H9 (cell line): ENCODE measurements around the gene PLCXD1. TPM values are rescaled to one million over a fixed set of nuclear protein-coding genes. Genes with fewer than 3 reads are reported as not detected.

ENCODE experiments used
- DNase-seq: peaks from one replicate; pipeline ENCODE4 v3.0.0-alpha.2; 2017
- H2AFZ ChIP-seq: one replicate; pipeline ENCODE4 v1.6.1; 2013; ENCODE audit warnings: mild to moderate bottlenecking, low read length, control low read depth, moderate library complexity
- H2AK5ac ChIP-seq: 2 replicates; pipeline ENCODE4 v1.6.1; 2013; ENCODE audit warnings: low read length, control low read depth, mixed read lengths; ENCODE audit not compliant: insufficient read length
- H2BK120ac ChIP-seq: one replicate; pipeline ENCODE4 v1.6.1; 2013; ENCODE audit warnings: low read depth, mild to moderate bottlenecking, low read length, control low read depth, inconsistent platforms; ENCODE audit not compliant: poor library complexity, severe bottlenecking
- H2BK12ac ChIP-seq: 2 replicates; pipeline ENCODE4 v1.6.1; 2013; ENCODE audit warnings: low read length, control low read depth, mixed read lengths, low read depth; ENCODE audit not compliant: insufficient read length
- H2BK15ac ChIP-seq: 2 replicates; pipeline ENCODE4 v1.6.1; 2013; ENCODE audit warnings: low read depth, low read length, control low read depth
- H2BK20ac ChIP-seq: one replicate; pipeline ENCODE4 v1.6.1; 2013; ENCODE audit warnings: low read depth, mild to moderate bottlenecking, low read length, control low read depth, inconsistent platforms; ENCODE audit not compliant: poor library complexity, severe bottlenecking
- H2BK5ac ChIP-seq: 2 replicates; pipeline ENCODE4 v1.6.1; 2013; ENCODE audit warnings: low read length, control low read depth, mixed read lengths; ENCODE audit not compliant: insufficient read length
- H3K14ac ChIP-seq: 2 replicates; pipeline ENCODE4 v1.6.1; 2013; ENCODE audit warnings: low read length, control low read depth; ENCODE audit not compliant: insufficient read depth
- H3K18ac ChIP-seq: 2 replicates; pipeline ENCODE4 v1.6.1; 2013; ENCODE audit warnings: low read depth, mild to moderate bottlenecking, mixed read lengths, low read length, control low read depth; ENCODE audit not compliant: insufficient read length
- H3K23ac ChIP-seq: 2 replicates; pipeline ENCODE4 v1.6.1; 2013; ENCODE audit warnings: low read length, control low read depth, mixed read lengths, low read depth; ENCODE audit not compliant: insufficient read length
- H3K23me2 ChIP-seq: 2 replicates; pipeline ENCODE4 v1.6.1; 2013; ENCODE audit warnings: low read depth, mild to moderate bottlenecking, mixed read lengths, low read length, control low read depth; ENCODE audit not compliant: insufficient read length, poor library complexity, severe bottlenecking
- H3K27ac ChIP-seq: 2 replicates; pipeline ENCODE4 v1.5.1; 2013; ENCODE audit warnings: low read length, control low read depth, mixed read lengths, low read depth; ENCODE audit not compliant: insufficient read length
- H3K27me3 ChIP-seq: 2 replicates; pipeline ENCODE4 v1.6.1; 2013; ENCODE audit warnings: low read length, control low read depth, inconsistent platforms; ENCODE audit not compliant: insufficient read depth
- H3K4ac ChIP-seq: 2 replicates; pipeline ENCODE4 v1.6.1; 2013; ENCODE audit warnings: low read depth, mild to moderate bottlenecking, control low read depth, inconsistent platforms, low read length, moderate library complexity
- H3K4me1 ChIP-seq: 2 replicates; pipeline ENCODE4 v1.6.1; 2013; ENCODE audit warnings: low read length, control low read depth, inconsistent platforms; ENCODE audit not compliant: insufficient read depth
- H3K4me2 ChIP-seq: 2 replicates; pipeline ENCODE4 v1.6.1; 2013; ENCODE audit warnings: low read length, control low read depth, mixed read lengths; ENCODE audit not compliant: insufficient read length, insufficient read depth
- H3K56ac ChIP-seq: 2 replicates; pipeline ENCODE4 v1.6.1; 2013; ENCODE audit warnings: low read depth, mild to moderate bottlenecking, mixed read lengths, low read length, control low read depth; ENCODE audit not compliant: insufficient read length
- H3K79me1 ChIP-seq: 2 replicates; pipeline ENCODE4 v1.6.1; 2013; ENCODE audit warnings: low read depth, mild to moderate bottlenecking, moderate library complexity, low read length, control low read depth, inconsistent platforms; ENCODE audit not compliant: insufficient read depth, poor library complexity, severe bottlenecking
- H3K79me2 ChIP-seq: 2 replicates; pipeline ENCODE4 v1.6.1; 2013; ENCODE audit warnings: low read length, control low read depth, inconsistent platforms; ENCODE audit not compliant: insufficient read depth
- H3K9ac ChIP-seq: 2 replicates; pipeline ENCODE4 v1.6.1; 2013; ENCODE audit warnings: low read length, control low read depth, mixed read lengths; ENCODE audit not compliant: insufficient read length; ENCODE audit errors: extremely low read depth
- H3K9me3 ChIP-seq: one replicate; pipeline ENCODE4 v1.6.1; 2013; ENCODE audit warnings: low read depth, low read length, inconsistent platforms; ENCODE audit not compliant: control insufficient read depth
- H3T11ph ChIP-seq: one replicate; pipeline ENCODE4 v1.6.1; 2013; ENCODE audit warnings: mild to moderate bottlenecking, low read length, control low read depth, inconsistent platforms
- H4K20me1 ChIP-seq: one replicate; pipeline ENCODE4 v1.6.1; 2013; ENCODE audit not compliant: control insufficient read depth, insufficient read length, insufficient read depth
- H4K5ac ChIP-seq: 2 replicates; pipeline ENCODE4 v1.6.1; 2013; ENCODE audit warnings: low read depth, mild to moderate bottlenecking, mixed read lengths, low read length, control low read depth; ENCODE audit not compliant: insufficient read length
- H4K8ac ChIP-seq: replicated peaks from 2 replicates; pipeline ENCODE4 v1.6.1; 2013; ENCODE audit warnings: low read length, control low read depth, mixed read lengths, low read depth; ENCODE audit not compliant: insufficient read length
- H4K91ac ChIP-seq: 2 replicates; pipeline ENCODE4 v1.6.1; 2013; ENCODE audit warnings: low read depth, mild to moderate bottlenecking, moderate library complexity, mixed read lengths, low read length, control low read depth; ENCODE audit not compliant: insufficient read length
- H3K27ac Mint-ChIP-seq, 3 experiments: 2 replicates in 2 of 3; 3 replicates in 1 of 3; pipeline ENCODE4 v1.8.0; 2020 to 2021; ENCODE audit warnings: mixed read lengths in 3 of 3, mild to moderate bottlenecking in 1 of 3, moderate library complexity in 1 of 3
- H3K27me3 Mint-ChIP-seq: 2 replicates; pipeline ENCODE4 v1.8.0; 2021; ENCODE audit warnings: low read depth, mild to moderate bottlenecking, moderate library complexity, mixed read lengths
- H3K36me3 Mint-ChIP-seq, 3 experiments: 2 replicates in 2 of 3; 3 replicates in 1 of 3; pipeline ENCODE4 v1.8.0; 2020 to 2021; ENCODE audit warnings: low read depth in 3 of 3, mixed read lengths in 3 of 3; ENCODE audit not compliant: insufficient read depth in 1 of 3
- H3K4me1 Mint-ChIP-seq, 2 experiments: 2 replicates each; pipeline ENCODE4 v1.8.0; 2020; ENCODE audit warnings: mixed read lengths in 2 of 2
- H3K4me3 Mint-ChIP-seq, 2 experiments: 2 replicates in 1 of 2; 3 replicates in 1 of 2; pipeline ENCODE4 v1.8.0; 2020 to 2021; ENCODE audit warnings: mild to moderate bottlenecking in 2 of 2, mixed read lengths in 2 of 2, moderate library complexity in 1 of 2
- H3K9me3 Mint-ChIP-seq, 2 experiments: 2 replicates in 1 of 2; 3 replicates in 1 of 2; pipeline ENCODE4 v1.8.0; 2020; ENCODE audit warnings: mild to moderate bottlenecking in 2 of 2, mixed read lengths in 2 of 2, moderate library complexity in 1 of 2
- CTCF ChIP-seq: fragments of 200-600 bp; sonication (generic); conservative IDR thresholded peaks from 3 replicates; pipeline ENCODE4 v1.8.0; 2021; ENCODE audit warnings: antibody characterized with exemption, mild to moderate bottlenecking
- WGBS: extraction: QIAGEN DNeasy Blood & Tissue Kit; methylation state at CpG from one replicate; pipeline ENCODE4 v1.1.7; 2013; ENCODE audit warnings: missing lambda C conversion rate, low lambda C conversion rate, mixed read lengths; ENCODE audit not compliant: insufficient read length; ENCODE audit errors: extremely low coverage; 5-methylcytosine and 5-hydroxymethylcytosine counted together
- total RNA-seq: library from RNA; stranded (reverse); gene quantifications from 2 replicates; pipeline ENCODE4 v1.2.1, GENCODE V29; 2021

Gene PLCXD1
- total RNA-seq, 1 experiment from 2014 or later = 96.5 TPM

GRCh38 chrX:308821-309520 lies 27.8 kb downstream of the PLCXD1 start:
- peak overlapping the region in 1 of 3 experiments; percentile 52; a peak in 2 of 7 replicates for H3K27ac Mint-ChIP-seq
- Histone ChIP-seq H3K56ac (no peak overlapping the region), H3K9me3 (no peaks in the 10 kb centered on the region), H3K14ac (no peak overlapping the region), H3K27ac (no peak overlapping the region), H2AK5ac (no peak overlapping the region), H2AFZ (no peak overlapping the region), H2BK120ac (no peak overlapping the region), H2BK15ac (no peak overlapping the region), H4K8ac (no peak overlapping the region), H3K4me1 (no peaks in the 10 kb centered on the region), H4K5ac (no peak overlapping the region), H4K20me1 (no peaks in the 10 kb centered on the region), H3K9ac (no peak overlapping the region), H2BK12ac (no peak overlapping the region), H3K4me2 (no peak overlapping the region), H3K79me2 (no peaks in the 10 kb centered on the region), H3T11ph (no peak overlapping the region), H2BK20ac (no peak overlapping the region), H3K4ac (no peak overlapping the region), H3K18ac (no peak overlapping the region), H3K23me2 (no peaks in the 10 kb centered on the region), H4K91ac (no peak overlapping the region), H3K79me1 (no peaks in the 10 kb centered on the region), H3K27me3 (no peaks in the 10 kb centered on the region), H3K23ac (no peak overlapping the region), H2BK5ac (no peak overlapping the region)
- H3K4me1 Mint-ChIP-seq = no peaks in the 10 kb centered on the region
- no peak for TF ChIP-seq CTCF
- no CpG with 5 or more reads among the region's 30 CpGs for WGBS
- no peaks in the 10 kb centered on the region for H3K9me3 Mint-ChIP-seq
- H3K27me3 Mint-ChIP-seq = no peaks in the 10 kb centered on the region
- peaks cover 39 to 87% (median 82%) of the 10 kb centered on the region in 3 experiments for H3K36me3 Mint-ChIP-seq
- no peak for DNase-seq
- no peak overlapping the region for H3K4me3 Mint-ChIP-seq
